Esophagus squamous epithelium (tissue), 5 donors: ENCODE results near the gene POU3F3. TPM values are rescaled to one million over a fixed set of nuclear protein-coding genes. Genes with fewer than 3 reads are reported as not detected.

ENCODE experiments used
- DNase-seq: peaks from one replicate; lab custom pipeline; 2025; lab: John Stamatoyannopoulos, UW
- H3K27ac ChIP-seq, 4 donors: fragments of 200-600 bp; sonication (generic); one replicate each; pipeline ENCODE4 v1.5.1; 2016 to 2019; ENCODE audit warnings: mild to moderate bottlenecking in 1 of 4
- H3K27me3 ChIP-seq, 4 donors: fragments of 200-600 bp; sonication (generic); 1 replicate in 3 of 4; 2 replicates in 1 of 4; pipeline versions ENCODE4 v1.5.1 to v1.6.0; 2017 to 2021; ENCODE audit warnings: antibody characterized with exemption in 1 of 4
- H3K36me3 ChIP-seq, 3 donors: fragments of 200-600 bp; sonication (generic); one replicate each; pipeline ENCODE4 v1.5.1; 2016 to 2019
- H3K4me1 ChIP-seq, 3 donors: fragments of 200-600 bp; sonication (generic); one replicate each; pipeline ENCODE4 v1.5.1; 2017 to 2019
- H3K4me3 ChIP-seq, 4 donors: fragments of 200-600 bp; sonication (generic); 1 replicate in 3 of 4; 2 replicates in 1 of 4; pipeline ENCODE4 v1.5.1; 2016 to 2019; ENCODE audit warnings: mild to moderate bottlenecking in 2 of 4, moderate library complexity in 1 of 4
- H3K9me3 ChIP-seq, 3 donors: fragments of 200-600 bp; sonication (generic); one replicate each; pipeline ENCODE4 v1.5.1; 2016 to 2019
- POLR2A ChIP-seq, 4 donors: fragments of 450-650 bp; IDR thresholded peaks; one replicate each; pipeline ENCODE4 v1.6.1; 2017; ENCODE audit warnings: antibody characterized with exemption in 4 of 4, mild to moderate bottlenecking in 4 of 4, moderate library complexity in 3 of 4
- WGBS, 2 donors: methylation state at CpG; one replicate each; pipeline ENCODE4 v1.1.5; 2018; 5-methylcytosine and 5-hydroxymethylcytosine counted together
- intact Hi-C: fragments of 100-400 bp; cut with DNase I; formaldehyde crosslinking; loops from one replicate; pipeline ENCODE4 v1.15.0; 2022
- small RNA-seq, 4 donors: library from RNA; depleted of rRNA; stranded (forward); fragments of <200 nt; gene quantifications; one replicate each; pipeline ENCODE3, GENCODE V24; 2016
- total RNA-seq, 4 donors: library from RNA; depleted of rRNA; stranded (reverse); fragments of >200 nt; gene quantifications; one replicate each; pipeline ENCODE4 v1.1.0, GENCODE V29; 2016
- TF ChIP-seq, protein P1 (sequence below), 6 experiments: fragments of 450-650 bp in 4 of 6; fragments of 200-600 bp in 2 of 6; sonication (generic) in 2 of 6; IDR thresholded peaks; one replicate each; pipeline ENCODE4 v1.5.1; 2016 to 2019; ENCODE audit warnings: antibody characterized with exemption in 6 of 6, mild to moderate bottlenecking in 4 of 6, moderate library complexity in 4 of 6
- donor health status: DM: yes; HTN: yes; CAD: no.

POU3F3 gene
- total RNA-seq, 4 donors from 2014 or later: 0.09 TPM; not detected in 3

DNA sequence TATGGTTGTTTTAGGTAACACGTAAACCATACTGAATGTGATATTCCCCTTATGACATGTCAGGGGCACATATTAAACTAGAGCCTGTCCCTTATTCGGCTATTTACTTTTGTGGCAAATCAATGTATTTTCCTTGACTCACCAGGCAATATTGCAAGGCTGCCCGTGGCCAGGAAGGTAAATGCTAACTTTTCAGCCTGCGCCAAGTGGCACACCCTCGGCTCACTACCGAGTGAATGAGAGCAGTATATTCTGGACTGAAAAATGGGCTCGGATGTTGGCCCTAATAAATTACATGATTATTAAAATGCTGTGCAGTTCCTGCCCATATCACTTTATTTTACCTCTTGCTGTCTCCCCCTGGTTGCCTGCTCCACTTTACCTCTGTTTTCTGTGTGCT is 46.7 kb downstream of the POU3F3 start:
- no peak overlapping the region for H3K4me3 ChIP-seq
- no peak for DNase-seq
- WGBS, 2 donors: 57 to 64% methylated on average over 7 of the region's 7 CpGs
- H3K9me3 ChIP-seq: no peaks in the 10 kb centered on the region
- no peaks in the 10 kb centered on the region for H3K4me1 ChIP-seq
- H3K27me3 ChIP-seq: peaks cover 0 to 46% (median 0%) of the 10 kb centered on the region in 4 donors
- no peaks in the 10 kb centered on the region for H3K36me3 ChIP-seq
- no peak overlapping the region for H3K27ac ChIP-seq
- intact Hi-C loops: no loop called here
- TF ChIP-seq, protein P1, sequence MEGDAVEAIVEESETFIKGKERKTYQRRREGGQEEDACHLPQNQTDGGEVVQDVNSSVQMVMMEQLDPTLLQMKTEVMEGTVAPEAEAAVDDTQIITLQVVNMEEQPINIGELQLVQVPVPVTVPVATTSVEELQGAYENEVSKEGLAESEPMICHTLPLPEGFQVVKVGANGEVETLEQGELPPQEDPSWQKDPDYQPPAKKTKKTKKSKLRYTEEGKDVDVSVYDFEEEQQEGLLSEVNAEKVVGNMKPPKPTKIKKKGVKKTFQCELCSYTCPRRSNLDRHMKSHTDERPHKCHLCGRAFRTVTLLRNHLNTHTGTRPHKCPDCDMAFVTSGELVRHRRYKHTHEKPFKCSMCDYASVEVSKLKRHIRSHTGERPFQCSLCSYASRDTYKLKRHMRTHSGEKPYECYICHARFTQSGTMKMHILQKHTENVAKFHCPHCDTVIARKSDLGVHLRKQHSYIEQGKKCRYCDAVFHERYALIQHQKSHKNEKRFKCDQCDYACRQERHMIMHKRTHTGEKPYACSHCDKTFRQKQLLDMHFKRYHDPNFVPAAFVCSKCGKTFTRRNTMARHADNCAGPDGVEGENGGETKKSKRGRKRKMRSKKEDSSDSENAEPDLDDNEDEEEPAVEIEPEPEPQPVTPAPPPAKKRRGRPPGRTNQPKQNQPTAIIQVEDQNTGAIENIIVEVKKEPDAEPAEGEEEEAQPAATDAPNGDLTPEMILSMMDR (IDR thresholded peaks at IDR 0.05): no peak
- no peak for TF ChIP-seq POLR2A (IDR thresholded peaks at IDR 0.05)

DNA sequence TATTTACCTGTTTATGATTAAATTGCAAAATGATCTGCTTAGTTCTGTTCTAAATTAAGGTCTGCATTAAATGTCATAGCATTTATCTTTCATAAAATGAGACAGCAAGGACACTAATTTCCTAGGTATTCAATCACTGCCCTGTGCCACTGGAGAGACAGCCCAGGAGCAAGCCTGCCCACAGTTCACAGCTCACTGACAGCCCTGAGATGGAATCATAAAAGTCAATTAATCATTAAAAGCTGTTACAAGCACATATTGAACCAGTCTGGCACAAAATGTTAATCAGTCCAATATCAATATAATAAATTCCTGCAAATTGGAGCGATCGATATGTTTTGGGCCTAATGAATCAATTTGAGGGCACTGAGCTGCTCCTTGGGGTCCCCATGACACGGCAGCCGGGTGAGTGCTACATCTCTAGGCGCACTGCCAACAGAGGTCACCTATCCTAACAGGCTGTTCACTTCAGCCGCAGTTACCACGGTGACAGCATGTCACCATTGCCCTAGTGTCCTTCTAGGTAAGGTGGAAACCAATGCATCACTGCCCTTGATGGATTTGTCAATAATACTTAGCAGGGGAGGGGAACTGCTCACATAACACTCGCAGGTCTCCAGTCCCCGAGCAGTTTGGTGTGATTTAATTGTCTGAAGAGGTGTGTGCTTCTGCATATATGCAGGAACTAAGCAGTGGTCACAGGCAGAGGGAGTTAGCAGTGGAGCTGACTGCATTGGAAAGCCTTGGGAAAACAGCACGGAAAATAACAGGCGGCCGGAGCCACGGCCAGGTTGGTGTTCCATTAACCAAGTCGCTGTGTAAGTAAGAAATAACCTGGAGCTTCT is 47.3 kb downstream of the POU3F3 start:
- Histone ChIP-seq H3K36me3 (no peaks in the 10 kb centered on the region), H3K4me1 (no peaks in the 10 kb centered on the region), H3K4me3 (no peak overlapping the region), H3K27ac (no peak overlapping the region), H3K27me3 (peaks cover 0 to 40% (median 0%) of the 10 kb centered on the region in 4 donors), H3K9me3 (no peaks in the 10 kb centered on the region)
- no peak for DNase-seq
- intact Hi-C loops: no loop called here
- TF ChIP-seq, protein P1 (IDR thresholded peaks at IDR 0.05): no peak
- TF ChIP-seq POLR2A (IDR thresholded peaks at IDR 0.05): no peak
- 54 to 57% methylated on average over 14 of the region's 14 CpGs for WGBS, 2 donors

DNA sequence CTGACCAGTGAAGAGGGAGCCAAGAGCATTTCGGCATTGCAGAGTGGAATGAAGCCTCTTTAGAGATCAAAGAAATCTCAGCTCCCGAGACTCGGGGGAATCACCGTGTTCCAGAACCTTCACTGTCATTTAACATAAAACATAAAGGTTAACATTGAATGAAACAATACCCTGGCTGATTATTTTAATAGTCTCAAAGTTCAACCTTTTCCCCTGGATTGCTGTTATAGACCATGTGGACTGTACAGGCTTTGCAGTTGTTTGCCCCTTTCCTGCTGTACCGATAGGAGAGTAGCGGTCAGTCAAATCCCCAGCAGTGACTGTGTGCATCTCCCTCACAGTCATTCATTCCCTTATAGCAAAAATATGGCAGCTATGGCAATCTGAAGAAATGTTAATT is 48.4 kb downstream of the POU3F3 start:
- no peaks in the 10 kb centered on the region for H3K36me3 ChIP-seq
- 68 to 69% methylated on average over 6 of the region's 6 CpGs for WGBS, 2 donors
- no peak for DNase-seq
- no peaks in the 10 kb centered on the region for H3K4me1 ChIP-seq
- intact Hi-C loops: no loop called here
- no peaks in the 10 kb centered on the region for H3K9me3 ChIP-seq
- TF ChIP-seq POLR2A (IDR thresholded peaks at IDR 0.05): no peak
- TF ChIP-seq, protein P1 (IDR thresholded peaks at IDR 0.05): no peak
- H3K27me3 ChIP-seq: peaks cover 0 to 33% (median 0%) of the 10 kb centered on the region in 4 donors
- H3K27ac ChIP-seq: no peak overlapping the region
- no peak overlapping the region for H3K4me3 ChIP-seq

Small RNA genes lying within 50 kb of the gene (small RNA-seq; reads per million reads assigned to genes)
- 0 reads per million in 4 donors for gene AC018730.1

Other genes with a start within 250 kb of the POU3F3 start
- gene MRPS9, start 184.0 kb downstream of the POU3F3 start, total RNA-seq: 10 to 100 TPM; 14.1 to 20.5 (median 18.8) TPM